Activated T-helper 17 cell treated with anti-CD3 and anti-CD28 coated beads, Interleukin-2, amount 50 U/mL, for 72 hours (primary cell): Measurements from ENCODE around the gene TMIE. TPM values are rescaled to one million over a fixed set of nuclear protein-coding genes. Genes with fewer than 3 reads are reported as not detected.
A peak's percentile ranks its signal among the peaks of the same experiment; 100 is the strongest.

ENCODE experiments used
- ATAC-seq: fragments of 150-1000 bp; cut with Tn5 transposase; replicated peaks from 2 replicates; pipeline ENCODE4 v1.10.0; 2021; ENCODE audit warnings: mild to moderate bottlenecking, moderate library complexity
- H3K27ac Mint-ChIP-seq: one replicate; pipeline ENCODE4 v1.8.0; 2022; ENCODE audit warnings: mixed read lengths
- H3K27me3 Mint-ChIP-seq: one replicate; pipeline ENCODE4 v1.8.0; 2022; ENCODE audit warnings: mixed read lengths
- H3K36me3 Mint-ChIP-seq: one replicate; pipeline ENCODE4 v1.8.0; 2022; ENCODE audit warnings: low read depth, mild to moderate bottlenecking, mixed read lengths
- H3K4me1 Mint-ChIP-seq: one replicate; pipeline ENCODE4 v1.8.0; 2022; ENCODE audit warnings: mixed read lengths
- H3K4me3 Mint-ChIP-seq: one replicate; pipeline ENCODE4 v1.8.0; 2022; ENCODE audit warnings: mild to moderate bottlenecking, mixed read lengths
- H3K9me3 Mint-ChIP-seq: one replicate; pipeline ENCODE4 v1.8.0; 2022; ENCODE audit warnings: mixed read lengths
- total RNA-seq, 2 donors: library from RNA; stranded (reverse); gene quantifications; one replicate each; pipeline ENCODE4 v1.2.3, GENCODE V29; 2022

Gene TMIE
- total RNA-seq, 2 donors from 2014 or later = 0.15 to 0.53 TPM

DNA sequence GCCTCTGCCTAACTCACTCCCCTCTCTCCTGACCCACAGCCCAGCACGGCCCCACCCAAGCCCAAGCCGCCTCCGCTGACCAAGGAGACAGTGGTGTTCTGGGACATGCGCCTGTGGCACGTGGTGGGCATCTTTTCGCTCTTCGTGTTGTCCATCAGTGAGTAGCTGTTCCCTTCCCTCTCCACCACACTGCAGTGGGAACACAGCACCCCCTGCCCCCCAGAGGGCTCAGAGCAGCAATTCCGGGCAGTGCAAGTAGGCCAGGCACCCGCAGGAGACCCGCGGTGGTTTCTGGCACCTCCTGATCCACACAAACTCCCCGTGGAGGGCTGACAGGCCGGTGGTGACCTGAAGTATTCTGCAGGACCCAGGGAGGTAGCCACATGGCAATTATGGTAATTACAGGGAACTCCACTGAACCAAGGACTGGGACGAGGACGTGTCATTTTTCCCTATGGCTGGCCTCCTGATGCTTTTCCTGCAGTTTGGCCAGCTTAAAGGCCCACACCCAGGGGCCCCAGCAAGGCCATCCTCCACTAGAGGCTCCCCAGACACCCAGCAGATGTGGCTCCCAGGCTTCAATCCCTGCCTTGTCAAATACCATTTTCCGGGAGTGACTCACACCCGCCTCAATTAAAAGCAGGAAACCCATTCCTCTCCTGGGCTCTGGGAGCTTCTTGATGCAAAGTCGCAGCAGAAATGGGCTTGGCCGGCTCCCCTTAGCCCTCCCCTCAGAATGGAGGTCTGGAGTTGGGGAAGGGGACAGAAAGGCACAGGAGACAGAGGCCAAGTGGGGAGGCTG, 4.8 kb downstream of the TMIE start:
- H3K27me3 Mint-ChIP-seq = peaks cover 4% of the 10 kb centered on the region

DNA sequence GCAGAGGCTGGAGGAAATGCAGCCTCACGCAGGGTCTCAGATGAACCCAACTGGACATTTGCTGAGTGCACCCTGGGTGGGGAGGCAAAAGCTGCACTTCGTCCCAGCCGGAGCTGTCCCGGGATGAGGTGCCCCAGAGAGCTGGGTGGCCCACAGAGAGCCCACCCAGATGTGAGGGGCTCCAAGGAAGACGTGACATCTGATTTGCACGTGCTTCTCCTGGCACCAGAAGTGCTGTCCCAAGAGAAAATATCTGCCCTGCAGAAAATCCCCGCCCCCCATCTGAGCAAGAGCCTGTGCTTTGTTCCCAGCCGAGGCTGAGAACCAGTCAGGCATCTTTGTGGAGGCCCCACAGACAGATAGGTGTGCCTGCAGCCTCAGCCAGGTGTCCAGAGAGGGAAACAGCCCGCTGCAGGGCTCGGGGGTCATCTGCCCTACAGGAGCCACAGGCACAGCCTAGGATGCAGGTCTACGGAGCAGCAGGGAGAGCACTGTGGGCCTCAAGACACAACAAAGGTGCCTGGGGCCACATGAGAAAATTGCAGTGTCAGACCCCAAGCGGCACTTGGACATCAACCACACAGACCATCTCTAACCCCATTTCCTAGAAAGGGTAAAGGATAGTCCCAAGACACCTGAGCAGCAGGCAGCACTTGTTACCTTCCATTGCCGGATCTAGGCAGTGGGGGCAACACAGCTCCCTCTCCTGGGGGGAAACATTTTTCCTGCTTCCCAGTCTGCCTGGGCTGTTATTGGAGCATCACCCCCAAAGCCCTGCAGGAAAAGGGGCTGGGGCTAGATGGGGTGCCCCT, 5.8 kb downstream of the TMIE start:
- no peak for ATAC-seq
- no peaks in the 10 kb centered on the region for H3K36me3 Mint-ChIP-seq
- H3K9me3 Mint-ChIP-seq = no peaks in the 10 kb centered on the region
- H3K4me3 Mint-ChIP-seq = no peak overlapping the region
- H3K27ac Mint-ChIP-seq = no peak overlapping the region
- H3K27me3 Mint-ChIP-seq = no peaks in the 10 kb centered on the region
- H3K4me1 Mint-ChIP-seq = peaks cover 1% of the 10 kb centered on the region

More for the DNA sequence above, 4.8 kb downstream of the TMIE start:
- Mint-ChIP-seq H3K4me1 (peaks cover 5% of the 10 kb centered on the region), H3K4me3 (no peak overlapping the region), H3K9me3 (no peaks in the 10 kb centered on the region), H3K36me3 (no peaks in the 10 kb centered on the region), H3K27ac (no peak overlapping the region)
- no peak for ATAC-seq

DNA sequence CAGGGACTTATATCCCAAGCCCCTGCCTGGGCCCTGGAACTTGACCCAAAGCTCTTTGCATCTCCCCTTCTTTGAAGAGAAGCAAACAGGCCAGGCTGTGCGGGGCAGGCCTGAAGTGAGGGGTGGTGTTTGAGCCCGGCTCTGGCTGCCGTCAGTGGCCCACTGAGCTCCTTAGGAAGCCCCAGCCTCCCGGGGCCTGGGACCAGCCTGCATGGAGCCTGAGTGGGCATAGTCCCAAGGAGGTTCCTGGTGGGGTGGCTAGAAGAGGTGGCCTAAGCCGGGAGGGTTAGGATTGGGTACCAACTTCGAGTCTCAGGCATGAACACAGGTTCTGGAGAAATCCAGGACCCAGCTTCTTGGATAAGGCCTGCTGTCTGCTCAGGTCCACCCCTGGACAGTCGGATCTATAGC, 6.4 kb downstream of the TMIE start:
- ATAC-seq = no peak
- Mint-ChIP-seq H3K36me3 (no peaks in the 10 kb centered on the region), H3K4me1 (no peaks in the 10 kb centered on the region), H3K4me3 (no peak overlapping the region), H3K9me3 (no peaks in the 10 kb centered on the region), H3K27me3 (no peaks in the 10 kb centered on the region), H3K27ac (peak overlapping the region; percentile 25)

DNA sequence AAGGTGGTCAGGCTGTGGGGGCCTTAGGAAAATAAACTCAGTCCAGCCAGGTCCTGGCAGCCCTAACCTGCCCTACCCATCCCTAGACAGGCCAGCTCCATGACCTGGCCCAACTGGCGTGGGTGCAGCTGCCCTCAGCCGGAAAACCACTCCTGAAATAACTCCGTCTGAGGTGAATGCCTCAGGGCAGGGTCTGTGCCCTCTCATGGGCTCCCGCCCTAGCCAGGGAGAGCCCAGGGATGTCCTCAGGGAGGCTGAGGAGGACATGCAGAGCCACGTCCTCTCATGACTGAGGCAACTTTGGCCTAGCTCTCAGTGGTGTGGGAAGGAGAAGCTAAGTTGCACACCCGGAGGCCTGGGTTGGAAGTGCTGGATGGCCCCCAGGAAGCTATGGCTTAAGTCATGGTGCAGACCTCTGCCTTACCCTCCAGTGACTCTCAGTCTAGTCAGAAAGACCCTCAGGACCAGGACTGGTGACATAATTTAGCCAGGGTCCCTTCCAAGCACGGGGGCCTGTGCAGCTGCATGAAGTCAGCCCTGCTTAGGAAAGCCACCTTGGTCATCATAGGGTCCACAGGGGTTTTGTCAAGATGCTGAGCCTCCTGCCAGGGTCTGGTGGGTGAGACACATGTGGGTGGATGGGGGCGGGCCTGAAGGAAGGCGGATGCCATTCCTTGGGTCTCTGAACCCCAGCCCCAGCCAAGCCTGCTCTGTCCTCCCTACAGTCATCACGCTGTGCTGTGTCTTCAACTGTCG, 7.4 kb downstream of the TMIE start:
- ATAC-seq = no peak
- Mint-ChIP-seq H3K4me3 (no peak overlapping the region), H3K27ac (peak overlapping the region; percentile 81), H3K4me1 (peaks cover 7% of the 10 kb centered on the region), H3K36me3 (no peaks in the 10 kb centered on the region), H3K9me3 (no peaks in the 10 kb centered on the region), H3K27me3 (no peaks in the 10 kb centered on the region)

DNA sequence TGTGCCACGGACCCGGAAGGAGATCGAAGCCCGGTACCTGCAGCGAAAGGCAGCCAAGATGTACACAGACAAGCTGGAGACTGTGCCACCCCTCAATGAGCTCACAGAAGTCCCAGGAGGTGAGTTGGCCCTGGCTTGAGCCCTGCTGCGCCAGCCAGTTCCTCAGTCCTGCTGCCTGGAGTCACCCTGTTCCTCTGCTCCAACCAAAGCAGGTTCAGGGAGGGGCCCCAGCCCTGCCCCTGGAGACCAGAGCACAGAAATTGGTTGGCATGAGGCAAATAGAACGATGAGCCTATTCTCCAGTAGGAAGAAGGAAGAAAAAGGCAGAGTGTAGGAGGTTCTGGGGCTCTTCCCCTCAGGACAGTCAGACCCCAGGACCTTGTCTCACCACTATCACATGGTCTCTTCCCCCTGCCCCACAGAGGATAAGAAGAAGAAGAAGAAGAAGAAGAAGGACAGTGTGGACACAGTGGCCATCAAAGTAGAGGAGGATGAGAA, 8.0 kb downstream of the TMIE start:
- H3K4me3 Mint-ChIP-seq = no peak overlapping the region
- no peaks in the 10 kb centered on the region for H3K27me3 Mint-ChIP-seq
- H3K9me3 Mint-ChIP-seq = no peaks in the 10 kb centered on the region
- no peaks in the 10 kb centered on the region for H3K36me3 Mint-ChIP-seq
- peak overlapping the region; percentile 81 for H3K27ac Mint-ChIP-seq
- ATAC-seq = no peak
- H3K4me1 Mint-ChIP-seq = peaks cover 7% of the 10 kb centered on the region

DNA sequence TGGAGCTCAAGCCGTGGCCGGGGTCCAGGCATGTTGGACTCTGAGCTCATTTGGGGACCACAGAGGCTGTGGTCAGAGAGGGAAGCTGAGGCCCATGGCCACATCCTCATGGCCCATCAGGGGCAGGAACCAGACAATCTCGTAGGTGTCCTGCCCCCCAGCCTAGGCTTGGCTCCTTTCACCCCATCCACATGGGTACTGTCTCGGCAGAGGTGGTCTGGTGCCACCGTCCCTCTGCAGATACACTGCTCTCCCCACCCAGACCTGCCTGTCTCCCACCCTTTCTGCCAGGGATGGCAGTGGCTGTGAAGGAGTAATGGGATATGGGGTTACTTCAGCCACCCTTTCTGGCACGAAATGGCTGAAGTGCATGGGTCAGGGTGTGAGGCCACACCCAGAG, 8.5 kb downstream of the TMIE start:
- Mint-ChIP-seq H3K9me3 (no peaks in the 10 kb centered on the region), H3K27me3 (no peaks in the 10 kb centered on the region), H3K36me3 (no peaks in the 10 kb centered on the region), H3K4me3 (no peak overlapping the region), H3K27ac (peak overlapping the region; percentile 81), H3K4me1 (peaks cover 7% of the 10 kb centered on the region)
- no peak for ATAC-seq

DNA sequence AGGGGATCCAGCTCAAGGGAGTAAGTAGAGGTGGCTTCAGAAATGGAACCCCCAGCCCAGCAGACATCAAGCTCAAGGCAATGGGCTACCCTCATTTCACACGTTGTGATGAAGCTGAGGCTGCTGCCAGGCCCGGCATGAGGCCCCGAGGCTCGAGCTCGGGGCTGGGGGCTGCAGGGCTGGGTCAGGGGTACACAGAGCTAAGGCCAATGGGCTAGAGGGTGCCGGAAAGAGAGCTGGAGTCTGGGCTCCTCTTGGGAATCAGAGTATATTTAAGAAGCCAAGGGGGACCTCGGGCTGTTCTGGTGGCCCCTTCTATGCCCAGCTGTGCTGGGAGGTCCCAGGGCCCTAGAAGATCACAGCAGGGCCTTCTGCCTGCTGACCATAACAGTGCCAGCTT, 9.0 kb downstream of the TMIE start:
- peaks cover 7% of the 10 kb centered on the region for H3K4me1 Mint-ChIP-seq
- no peaks in the 10 kb centered on the region for H3K27me3 Mint-ChIP-seq
- ATAC-seq = no peak
- no peak overlapping the region for H3K4me3 Mint-ChIP-seq
- no peaks in the 10 kb centered on the region for H3K36me3 Mint-ChIP-seq
- peak overlapping the region; percentile 78 for H3K27ac Mint-ChIP-seq
- no peaks in the 10 kb centered on the region for H3K9me3 Mint-ChIP-seq

DNA sequence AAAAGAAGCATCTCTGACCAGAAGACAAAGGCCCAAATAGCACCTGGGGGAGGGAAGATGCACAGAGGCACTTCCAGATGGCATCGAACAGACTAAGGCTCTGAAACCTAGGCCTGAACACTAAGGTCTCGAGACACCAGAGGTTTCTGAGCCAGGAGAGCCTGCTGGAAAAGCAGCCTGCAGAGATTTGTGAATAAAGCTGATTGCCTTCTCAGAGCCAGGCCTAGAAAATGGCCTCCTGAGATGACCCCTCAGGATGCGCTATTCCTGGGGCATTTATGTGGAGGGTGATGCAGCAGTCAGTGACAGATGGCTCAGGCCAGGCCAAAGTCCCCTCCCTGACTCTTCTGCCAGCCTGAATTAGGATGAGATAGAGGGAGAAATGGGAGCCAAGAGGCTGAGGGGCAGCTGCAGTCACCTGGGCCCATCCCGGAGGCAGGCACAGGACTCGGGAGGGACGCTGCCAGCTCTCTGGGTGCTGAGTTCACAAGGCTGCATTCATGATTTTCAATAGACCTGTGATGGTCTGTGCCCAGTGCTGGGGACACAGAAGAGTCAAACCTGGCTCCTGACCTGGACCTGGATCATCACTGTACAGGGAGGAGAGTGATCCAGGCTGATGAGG, 9.6 kb downstream of the TMIE start:
- H3K9me3 Mint-ChIP-seq = no peaks in the 10 kb centered on the region
- H3K4me1 Mint-ChIP-seq = peaks cover 7% of the 10 kb centered on the region
- no peaks in the 10 kb centered on the region for H3K36me3 Mint-ChIP-seq
- H3K27ac Mint-ChIP-seq = peak overlapping the region; percentile 78
- no peaks in the 10 kb centered on the region for H3K27me3 Mint-ChIP-seq
- ATAC-seq = no peak
- no peak overlapping the region for H3K4me3 Mint-ChIP-seq

DNA sequence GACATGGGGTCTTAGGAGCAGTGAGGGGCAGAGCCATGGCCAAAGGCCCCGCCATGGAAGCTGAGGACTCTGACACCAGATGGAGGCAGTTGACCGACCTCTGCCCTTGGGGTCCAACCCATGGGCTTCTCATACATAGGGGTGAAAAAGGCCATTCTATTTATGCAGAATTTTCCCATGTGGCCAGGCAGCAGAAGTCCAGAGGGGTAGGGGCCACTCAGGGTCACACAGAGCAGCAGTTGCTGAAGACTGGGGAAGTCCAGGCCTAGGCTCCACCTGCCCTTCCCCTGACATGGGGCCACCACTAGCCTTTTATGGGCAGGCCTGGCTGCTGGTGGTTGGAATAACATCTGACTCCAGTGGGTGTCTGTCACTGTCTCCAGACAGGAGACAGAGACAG, 10.1 kb downstream of the TMIE start:
- Mint-ChIP-seq H3K9me3 (no peaks in the 10 kb centered on the region), H3K36me3 (no peaks in the 10 kb centered on the region), H3K4me1 (peaks cover 7% of the 10 kb centered on the region), H3K4me3 (no peak overlapping the region), H3K27ac (peak overlapping the region; percentile 78), H3K27me3 (no peaks in the 10 kb centered on the region)
- no peak for ATAC-seq

DNA sequence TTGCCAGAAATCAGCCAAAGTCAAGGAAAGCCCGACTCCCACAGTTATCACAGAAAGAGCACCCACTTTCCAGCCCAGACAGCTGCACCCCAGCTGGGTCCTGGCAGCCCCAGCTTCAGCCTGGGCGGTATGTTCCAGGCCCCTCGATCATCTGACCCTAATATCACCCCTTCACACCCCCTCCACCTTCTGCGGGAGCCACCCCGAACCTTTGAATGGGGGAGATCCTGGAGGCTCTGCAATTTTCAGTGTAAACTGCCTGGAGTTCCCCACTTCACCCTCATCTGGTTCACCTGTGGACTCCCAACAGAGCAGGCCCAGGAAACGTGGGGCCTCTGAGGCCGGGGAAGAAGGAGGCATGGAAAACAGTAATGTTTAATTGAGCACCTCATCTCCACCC, 10.6 kb downstream of the TMIE start:
- Mint-ChIP-seq H3K36me3 (no peaks in the 10 kb centered on the region), H3K27me3 (no peaks in the 10 kb centered on the region), H3K27ac (peak overlapping the region; percentile 78), H3K4me1 (peaks cover 7% of the 10 kb centered on the region), H3K4me3 (no peak overlapping the region), H3K9me3 (no peaks in the 10 kb centered on the region)
- no peak for ATAC-seq

DNA sequence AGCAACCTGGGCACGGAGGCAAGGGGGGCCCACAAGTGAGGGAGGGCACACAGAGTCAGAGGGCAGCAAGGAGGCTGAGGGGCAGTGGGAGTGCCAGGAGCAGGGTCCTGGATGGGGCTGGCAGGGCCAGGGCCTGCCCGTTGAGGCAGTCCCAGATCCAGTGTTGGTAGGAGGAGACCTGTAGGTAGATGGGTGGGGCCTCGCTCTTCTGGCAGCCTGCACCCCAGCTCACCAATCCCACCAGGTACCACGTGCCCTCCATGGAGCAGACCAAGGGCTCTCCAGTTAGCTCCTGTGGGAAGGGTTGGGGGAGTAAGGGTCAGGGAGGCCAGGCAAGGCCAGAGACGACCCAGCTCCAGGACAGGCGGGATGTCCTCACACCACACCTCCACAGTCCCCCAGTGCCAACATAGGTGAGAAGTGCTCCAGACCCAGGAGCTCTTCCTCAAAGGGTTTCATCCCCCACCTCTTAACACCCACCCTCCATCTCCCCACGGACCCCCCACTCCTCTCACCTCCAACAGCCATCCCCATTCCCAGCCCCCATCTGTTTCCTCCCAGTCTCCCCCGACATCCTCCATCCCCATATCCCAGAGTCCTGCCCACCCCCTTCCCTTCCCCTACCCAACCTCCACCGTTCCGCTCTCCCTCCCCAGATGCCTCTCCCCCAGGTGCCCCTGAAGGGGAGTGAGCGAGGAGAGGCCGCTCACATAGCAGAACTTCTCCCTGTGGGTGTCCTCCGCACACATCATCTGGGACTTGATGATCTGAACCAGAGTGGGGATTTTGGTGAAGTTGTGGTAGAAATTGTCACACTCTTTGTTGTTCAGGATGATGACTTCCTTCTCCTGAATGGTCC, 11.2 kb downstream of the TMIE start:
- Mint-ChIP-seq H3K27ac (peak overlapping the region; percentile 79), H3K9me3 (no peaks in the 10 kb centered on the region)

DNA sequence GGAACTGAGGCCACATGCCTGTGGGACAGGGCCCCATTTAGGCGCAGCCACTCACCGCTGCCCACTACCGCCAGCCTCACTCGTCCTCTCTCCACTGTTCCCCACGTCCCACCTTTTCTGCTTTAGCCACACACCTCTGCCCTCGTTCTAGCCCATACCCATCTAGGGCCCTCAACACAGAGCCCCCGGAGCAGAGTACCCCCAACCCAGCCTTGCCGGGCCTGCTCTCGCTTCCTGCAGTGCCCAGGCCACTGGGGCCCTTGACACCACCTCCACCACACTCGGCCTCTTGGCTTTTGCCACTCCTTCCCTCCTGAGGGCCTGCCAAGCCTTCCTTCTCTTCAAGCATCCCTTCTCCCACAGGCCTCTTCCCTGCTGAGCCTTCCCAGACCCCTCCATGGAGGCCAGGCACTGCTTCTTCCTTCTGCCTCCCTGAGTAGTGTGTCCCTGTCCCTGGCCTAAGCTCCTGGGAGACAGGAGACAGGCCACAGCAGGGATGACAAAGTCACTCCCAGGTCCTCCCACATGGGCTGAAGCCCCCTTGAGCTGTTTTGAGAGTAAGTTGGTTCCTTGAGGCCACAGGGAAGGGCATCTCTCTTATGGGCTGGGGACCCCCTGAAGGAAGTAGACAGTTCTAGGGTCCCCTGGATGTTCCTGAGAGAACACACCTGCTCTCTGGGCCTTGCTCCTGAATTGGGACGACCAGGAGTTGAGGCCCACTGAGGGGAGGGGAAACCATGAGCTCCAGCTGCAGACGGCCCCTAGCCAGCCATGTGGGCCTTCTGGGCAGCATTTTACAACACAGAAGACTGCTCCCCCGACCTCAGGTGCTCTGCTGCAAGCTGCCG, 12.1 kb downstream of the TMIE start:
- ATAC-seq = no peak
- Mint-ChIP-seq H3K4me3 (peak overlapping the region; percentile 50), H3K27me3 (peaks cover 4% of the 10 kb centered on the region), H3K36me3 (no peaks in the 10 kb centered on the region), H3K9me3 (no peaks in the 10 kb centered on the region), H3K27ac (peak overlapping the region; percentile 79), H3K4me1 (peaks cover 7% of the 10 kb centered on the region)

More for the DNA sequence above, 11.2 kb downstream of the TMIE start:
- Mint-ChIP-seq H3K27me3 (no peaks in the 10 kb centered on the region), H3K36me3 (no peaks in the 10 kb centered on the region), H3K4me3 (no peak overlapping the region), H3K4me1 (peaks cover 7% of the 10 kb centered on the region)
- ATAC-seq = no peak
